Thoracic aorta (tissue), 2 donors: ENCODE results near the gene LRRC1. TPM values are rescaled to one million over a fixed set of nuclear protein-coding genes. Genes with fewer than 3 reads are reported as not detected.
A peak's percentile ranks its signal among the peaks of the same experiment; 100 is the strongest.

Experiments used
- ATAC-seq: fragments of 150-250 bp; one replicate; pipeline ENCODE4 v1.8.0; 2017; ENCODE audit warnings: low read depth; ENCODE audit not compliant: insufficient number of reproducible peaks, low FRiP score
- DNase-seq: peaks from one replicate; pipeline ENCODE4 v3.0.0-alpha.2; 2020; ENCODE audit warnings: low spot score
- H3K27ac ChIP-seq, 2 donors: fragments of 200-600 bp; sonication (generic); 1 replicate in 1 of 2; 2 replicates in 1 of 2; pipeline ENCODE4 v1.5.1; 2016; ENCODE audit warnings: mild to moderate bottlenecking in 2 of 2, moderate library complexity in 2 of 2
- H3K27me3 ChIP-seq: fragments of 200-600 bp; sonication (generic); replicated peaks from 2 replicates; pipeline ENCODE4 v1.6.0; 2016; ENCODE audit warnings: mild to moderate bottlenecking; ENCODE audit not compliant: insufficient read depth
- H3K36me3 ChIP-seq: fragments of 200-600 bp; sonication (generic); one replicate; pipeline ENCODE4 v1.5.1; 2016
- H3K4me1 ChIP-seq, 2 donors: fragments of 200-600 bp; sonication (generic); 1 replicate in 1 of 2; 2 replicates in 1 of 2; pipeline versions ENCODE4 v1.5.1 to v1.6.0; 2016; ENCODE audit warnings: low read depth in 2 of 2, mild to moderate bottlenecking in 1 of 2; ENCODE audit not compliant: control insufficient read depth in 1 of 2
- H3K4me3 ChIP-seq: fragments of 200-600 bp; sonication (generic); 2 replicates; pipeline ENCODE4 v1.5.1; 2016; ENCODE audit warnings: mild to moderate bottlenecking
- H3K9me3 ChIP-seq: fragments of 200-600 bp; sonication (generic); 2 replicates; pipeline ENCODE4 v1.5.1; 2016
- total RNA-seq, 2 donors: library from RNA; depleted of rRNA; stranded (reverse); fragments of >200 nt; gene quantifications; one replicate each; pipeline versions ENCODE4 v1.1.0 to v1.2.3, GENCODE V29; 2016
- TF ChIP-seq, protein P1 (sequence below): fragments of 200-600 bp; sonication (generic); IDR thresholded peaks from one replicate; pipeline ENCODE4 v1.5.1; 2019; ENCODE audit warnings: antibody characterized with exemption

The LRRC1 gene
- total RNA-seq, 2 donors from 2014 or later, result 18.5 to 22.8 TPM

DNA sequence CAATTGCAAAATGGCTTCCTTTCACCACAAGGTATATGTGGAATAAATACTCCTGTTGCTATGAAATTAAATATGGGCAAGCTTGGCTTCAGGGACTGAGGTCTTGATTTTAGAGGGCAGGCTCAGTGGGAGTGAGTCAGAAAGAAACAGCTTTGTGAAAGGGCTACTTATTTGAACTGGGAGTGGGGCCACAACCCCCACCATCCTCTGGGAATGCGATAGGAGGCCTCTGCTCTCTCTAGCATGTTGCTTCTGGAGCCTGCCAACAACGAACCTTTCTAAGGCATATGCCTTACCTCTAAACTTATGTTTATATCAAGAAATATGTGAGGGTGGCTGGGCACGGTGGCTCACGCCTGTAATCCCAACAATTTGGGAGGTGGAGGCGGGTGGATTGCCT is 149.7 kb downstream of the LRRC1 start:
- no peaks in the 10 kb centered on the region for H3K27me3 ChIP-seq
- H3K36me3 ChIP-seq, result no peaks in the 10 kb centered on the region
- H3K4me3 ChIP-seq, result no peak overlapping the region
- H3K4me1 ChIP-seq, result peaks cover 13 to 22% of the 10 kb centered on the region in 2 donors
- ATAC-seq, result no peak
- H3K9me3 ChIP-seq, result peaks cover 5% of the 10 kb centered on the region
- TF ChIP-seq, protein P1, sequence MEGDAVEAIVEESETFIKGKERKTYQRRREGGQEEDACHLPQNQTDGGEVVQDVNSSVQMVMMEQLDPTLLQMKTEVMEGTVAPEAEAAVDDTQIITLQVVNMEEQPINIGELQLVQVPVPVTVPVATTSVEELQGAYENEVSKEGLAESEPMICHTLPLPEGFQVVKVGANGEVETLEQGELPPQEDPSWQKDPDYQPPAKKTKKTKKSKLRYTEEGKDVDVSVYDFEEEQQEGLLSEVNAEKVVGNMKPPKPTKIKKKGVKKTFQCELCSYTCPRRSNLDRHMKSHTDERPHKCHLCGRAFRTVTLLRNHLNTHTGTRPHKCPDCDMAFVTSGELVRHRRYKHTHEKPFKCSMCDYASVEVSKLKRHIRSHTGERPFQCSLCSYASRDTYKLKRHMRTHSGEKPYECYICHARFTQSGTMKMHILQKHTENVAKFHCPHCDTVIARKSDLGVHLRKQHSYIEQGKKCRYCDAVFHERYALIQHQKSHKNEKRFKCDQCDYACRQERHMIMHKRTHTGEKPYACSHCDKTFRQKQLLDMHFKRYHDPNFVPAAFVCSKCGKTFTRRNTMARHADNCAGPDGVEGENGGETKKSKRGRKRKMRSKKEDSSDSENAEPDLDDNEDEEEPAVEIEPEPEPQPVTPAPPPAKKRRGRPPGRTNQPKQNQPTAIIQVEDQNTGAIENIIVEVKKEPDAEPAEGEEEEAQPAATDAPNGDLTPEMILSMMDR, result no peak
- peak overlapping the region; percentile 43 to 66 for H3K27ac ChIP-seq
- DNase-seq, result no peak

DNA sequence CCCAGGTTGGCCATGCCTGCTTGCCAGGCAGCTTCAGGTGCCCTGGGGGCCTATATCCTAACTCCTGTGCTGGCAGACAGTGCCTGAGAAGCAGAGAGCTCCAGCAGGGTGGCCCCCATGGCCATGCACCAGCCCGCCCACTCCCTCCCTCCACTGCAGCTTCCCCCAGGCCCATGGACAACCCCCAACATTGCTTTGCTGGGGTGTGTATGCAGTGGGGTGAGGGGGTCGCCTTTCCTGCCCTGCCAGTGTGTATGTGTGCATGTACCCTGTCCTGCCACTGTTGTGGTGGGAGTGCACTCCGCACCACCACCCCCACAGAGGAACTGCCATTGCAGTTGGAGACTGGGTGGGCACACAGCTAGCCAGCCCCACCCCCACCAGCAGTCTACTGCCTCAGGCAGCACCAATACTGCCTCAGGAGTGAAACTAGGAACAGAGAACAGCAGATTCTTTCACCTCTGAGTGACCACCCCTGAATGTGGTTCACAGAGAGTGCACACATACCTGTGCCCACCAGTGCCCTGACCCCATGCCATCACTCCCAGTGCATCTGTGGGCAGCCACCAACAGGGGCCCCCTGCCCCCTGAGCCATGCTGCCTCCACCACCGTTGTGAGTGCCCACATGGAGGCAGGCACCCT is 151.1 kb downstream of the LRRC1 start:
- Histone ChIP-seq H3K9me3 (peaks cover 5% of the 10 kb centered on the region), H3K36me3 (no peaks in the 10 kb centered on the region), H3K4me1 (peaks cover 13 to 22% of the 10 kb centered on the region in 2 donors), H3K27ac (no peak overlapping the region), H3K27me3 (no peaks in the 10 kb centered on the region), H3K4me3 (no peak overlapping the region)
- no peak for ATAC-seq
- TF ChIP-seq, protein P1, result no peak
- DNase-seq, result no peak

DNA sequence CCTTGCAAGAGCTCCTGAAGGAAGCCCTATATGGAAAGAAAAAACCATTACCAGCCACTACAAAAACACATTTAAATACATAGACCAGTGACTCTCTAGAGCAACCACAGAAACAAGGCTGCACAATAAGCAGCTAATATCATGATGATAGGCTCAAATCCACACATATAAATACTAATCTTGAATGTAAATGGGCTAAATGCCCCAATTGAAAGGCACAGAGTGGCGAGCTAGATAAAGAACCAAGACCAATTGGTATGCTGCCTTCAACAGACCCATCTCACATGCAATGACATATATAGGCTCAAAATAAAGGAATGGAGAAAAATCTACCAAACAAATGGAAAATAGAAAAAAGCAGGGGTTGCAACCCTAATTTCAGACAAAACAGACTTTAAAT is 153.0 kb downstream of the LRRC1 start:
- TF ChIP-seq, protein P1, result no peak

DNA sequence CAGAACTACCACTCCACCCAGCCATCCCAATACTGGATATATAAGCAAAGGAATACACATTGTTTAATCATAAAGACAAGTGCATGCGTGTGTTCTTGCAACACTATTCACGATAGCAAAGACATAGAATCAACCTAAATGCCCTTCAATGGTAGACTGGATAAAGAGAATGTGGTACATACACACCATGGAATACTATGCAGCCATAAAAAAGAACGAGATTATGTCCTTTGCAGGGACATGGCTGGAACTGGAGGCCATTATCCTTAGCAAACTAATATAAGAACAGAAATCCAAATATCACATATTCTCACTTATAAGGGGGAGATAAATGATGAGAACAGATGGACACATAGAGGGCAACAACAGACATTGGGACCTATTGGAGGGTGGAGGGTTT is 156.6 kb downstream of the LRRC1 start:
- no peaks in the 10 kb centered on the region for H3K4me1 ChIP-seq
- H3K9me3 ChIP-seq, result peaks cover 5% of the 10 kb centered on the region
- H3K36me3 ChIP-seq, result no peaks in the 10 kb centered on the region
- no peak for DNase-seq
- TF ChIP-seq, protein P1, result no peak
- H3K27ac ChIP-seq, result no peak overlapping the region
- H3K27me3 ChIP-seq, result no peaks in the 10 kb centered on the region
- no peak overlapping the region for H3K4me3 ChIP-seq
- no peak for ATAC-seq

More for the DNA sequence above, 153.0 kb downstream of the LRRC1 start:
- no peaks in the 10 kb centered on the region for H3K36me3 ChIP-seq
- H3K27me3 ChIP-seq, result no peaks in the 10 kb centered on the region
- H3K4me1 ChIP-seq, result peaks cover 12 to 19% of the 10 kb centered on the region in 2 donors
- ATAC-seq (no peak), DNase-seq (no peak)
- peaks cover 5% of the 10 kb centered on the region for H3K9me3 ChIP-seq
- H3K27ac ChIP-seq, result no peak overlapping the region
- no peak overlapping the region for H3K4me3 ChIP-seq

DNA sequence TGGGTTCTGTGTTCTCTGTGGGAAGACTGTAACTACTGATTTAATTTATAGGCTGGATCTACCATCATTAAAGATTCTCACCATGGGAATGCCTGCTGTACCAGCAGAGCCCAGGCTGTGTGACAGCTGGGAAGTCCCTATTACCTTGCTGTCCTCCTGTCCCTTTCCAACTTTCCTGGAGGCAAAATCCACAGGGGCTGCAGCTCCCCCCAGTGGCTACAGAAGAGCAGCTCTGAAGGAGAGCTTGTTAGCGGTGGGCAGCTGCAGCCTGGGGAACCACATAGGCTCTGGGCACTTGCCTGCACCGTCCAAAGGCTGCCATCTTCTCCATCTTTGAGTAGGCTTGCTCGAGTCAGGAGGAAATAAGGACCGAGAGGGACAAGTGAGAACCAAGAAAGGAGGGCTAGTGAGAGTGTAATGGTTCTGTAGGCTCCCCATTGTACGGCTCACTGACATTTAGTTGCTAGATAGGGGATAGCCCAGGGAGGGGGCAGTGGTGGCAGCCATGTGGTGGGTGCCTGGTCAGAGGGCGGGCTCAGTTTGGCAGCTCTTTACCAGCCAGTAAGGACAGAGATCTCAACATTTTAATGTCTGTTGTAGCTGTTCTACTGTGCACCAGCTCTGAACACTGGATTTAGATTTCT is 161.4 kb downstream of the LRRC1 start:
- no peak for DNase-seq
- no peak for ATAC-seq
- Histone ChIP-seq H3K4me1 (no peaks in the 10 kb centered on the region), H3K36me3 (no peaks in the 10 kb centered on the region), H3K27ac (no peak overlapping the region), H3K9me3 (no peaks in the 10 kb centered on the region), H3K27me3 (no peaks in the 10 kb centered on the region), H3K4me3 (no peak overlapping the region)
- TF ChIP-seq, protein P1, result peak; percentile 79
